Epithelial cell of proximal tubule (primary cell): ENCODE measurements around the gene H3-3A. TPM values are rescaled to one million over a fixed set of nuclear protein-coding genes. Genes with fewer than 3 reads are reported as not detected.

Experiments
- total RNA-seq: library from RNA; depleted of rRNA; stranded (reverse); fragments of >200 nt; gene quantifications from 2 replicates; pipeline ENCODE4 v1.2.3, GENCODE V29; 2015

H3-3A gene
- total RNA-seq, 1 donor from 2014 or later, result 464 TPM

Other genes starting within 250 kb of the H3-3A start
- 13.2 and 19.5 TPM in 2 replicates for gene TMEM63A, start 180.3 kb upstream of the H3-3A start, total RNA-seq
- not detected in 2 replicates for gene LEFTY1, start 173.6 kb upstream of the H3-3A start, total RNA-seq
- 37.8 and 62.3 TPM in 2 replicates for gene PYCR2, start 138.5 kb upstream of the H3-3A start, total RNA-seq
- 0.36 TPM in 1 of 2 replicates, not detected in the other for gene LEFTY2, start 121.5 kb upstream of the H3-3A start, total RNA-seq
- 19.4 and 20.7 TPM in 2 replicates for gene SDE2, start 63.4 kb upstream of the H3-3A start, total RNA-seq
- gene ACBD3, start 124.0 kb downstream of the H3-3A start, total RNA-seq, result 32.0 and 34.8 TPM in 2 replicates
- 0.51 TPM in 1 of 2 replicates, not detected in the other for gene MIXL1, start 160.9 kb downstream of the H3-3A start, total RNA-seq
- gene LIN9, start 246.4 kb downstream of the H3-3A start, total RNA-seq, result 5.5 and 13.8 TPM in 2 replicates